Myometrial cell (primary cell): ENCODE measurements around the gene TMEM161A. TPM values are rescaled to one million over a fixed set of nuclear protein-coding genes. Genes with fewer than 3 reads are reported as not detected.

Experiments used
- total RNA-seq: library from RNA; depleted of rRNA; stranded (reverse); fragments of >200 nt; gene quantifications from 2 replicates; pipeline ENCODE4 v1.2.3, GENCODE V29; 2015

Gene TMEM161A
- 34.3 and 35.4 TPM in 2 replicates for total RNA-seq

GRCh38 chr19:19138109-19138981 lies at the start of gene TMEM161A:
Gene TMEM161A (minus strand): TSS chr19:19138478. CDS start chr19:19138428, 50 bp downstream.

GRCh38 chr19:19170053-19170872 lies 32.0 kb upstream of the TMEM161A start, which contains the start of gene MEF2B:
Gene MEF2B (minus strand): TSS chr19:19170263. CDS start chr19:19150735, 19,528 bp downstream.

Other genes starting within 250 kb of the TMEM161A start
- gene CERS1, start 242.3 kb downstream of the TMEM161A start, total RNA-seq = 0.58 and 0.71 TPM in 2 replicates
- gene COPE, start 219.1 kb downstream of the TMEM161A start, total RNA-seq = 447 and 503 TPM in 2 replicates
- gene DDX49, start 218.8 kb downstream of the TMEM161A start, total RNA-seq = 55.3 and 62.8 TPM in 2 replicates
- 85.4 and 94.0 TPM in 2 replicates for gene HOMER3, start 197.3 kb downstream of the TMEM161A start, total RNA-seq
- 20.4 and 29.7 TPM in 2 replicates for gene SUGP2, start 105.0 kb downstream of the TMEM161A start, total RNA-seq
- 38.1 and 49.3 TPM in 2 replicates for gene ARMC6, start 104.9 kb downstream of the TMEM161A start, total RNA-seq
- gene SLC25A42, start 74.5 kb downstream of the TMEM161A start, total RNA-seq = 9.9 and 11.5 TPM in 2 replicates
- gene MEF2B, start 31.8 kb upstream of the TMEM161A start, total RNA-seq = 0.29 TPM in 1 of 2 replicates, not detected in the other
- 16.0 and 20.2 TPM in 2 replicates for gene BORCS8, start 53.7 kb upstream of the TMEM161A start, total RNA-seq
- 68.6 and 102 TPM in 2 replicates for gene RFXANK, start 53.8 kb upstream of the TMEM161A start, total RNA-seq
- 7.8 and 8.7 TPM in 2 replicates for gene NR2C2AP, start 64.9 kb upstream of the TMEM161A start, total RNA-seq
- gene NCAN, start 73.5 kb upstream of the TMEM161A start, total RNA-seq = not detected in 2 replicates
- gene TM6SF2, start 134.8 kb upstream of the TMEM161A start, total RNA-seq = 0.71 and 1.2 TPM in 2 replicates
- 28.3 and 37.7 TPM in 2 replicates for gene SUGP1, start 182.0 kb upstream of the TMEM161A start, total RNA-seq
- gene MAU2, start 182.4 kb upstream of the TMEM161A start, total RNA-seq = 17.9 and 18.5 TPM in 2 replicates